ENCODE data around the gene DNAJC5. TPM values are rescaled to one million over a fixed set of nuclear protein-coding genes. Genes with fewer than 3 reads are reported as not detected.
"Not testable (repeated sequence)": the region's sequence is repeated elsewhere in the genome, so short reads cannot be mapped to it uniquely, and the experiment has no call there.

Gene DNAJC5
- total RNA-seq, 1 experiment from 2014 or later = 64.1 TPM

- no peak for DNase-seq (ENCODE audit: low read depth)
Measured at GRCh38 chr20:63967330-63968135, 72.6 kb downstream of the DNAJC5 start.

GRCh38 chr20:63968136-63968927 is 73.4 kb downstream of the DNAJC5 start:
- DNase-seq (ENCODE audit: low read depth) = no peak

- DNase-seq (ENCODE audit: low read depth) = no peak
Measured at GRCh38 chr20:63968928-63969760, 74.2 kb downstream of the DNAJC5 start.

GRCh38 chr20:63969838-63970713 is 75.2 kb downstream of the DNAJC5 start, which contains the start of gene ZNF512B:
TSS of gene ZNF512B (minus strand) at chr20:63969930. CDS start at chr20:63967950, 1,980 bp downstream.
- DNase-seq (ENCODE audit: low read depth) = peak; percentile 49

- no peak for DNase-seq (ENCODE audit: low read depth)
Measured at GRCh38 chr20:63970714-63971431, 75.9 kb downstream of the DNAJC5 start.

- not testable (repeated sequence) for DNase-seq (ENCODE audit: low read depth)
Measured at GRCh38 chr20:63971960-63972311, 77.0 kb downstream of the DNAJC5 start.

- DNase-seq (ENCODE audit: low read depth) = no peak
Measured at GRCh38 chr20:63972312-63973159, 77.6 kb downstream of the DNAJC5 start.

GRCh38 chr20:63973160-63973479 is 78.2 kb downstream of the DNAJC5 start:
- no peak for DNase-seq (ENCODE audit: low read depth)

GRCh38 chr20:63973636-63974401 is 78.9 kb downstream of the DNAJC5 start:
- DNase-seq (ENCODE audit: low read depth) = peak; percentile 76

- DNase-seq (ENCODE audit: low read depth) = no peak
Measured at GRCh38 chr20:63974402-63975200, 79.7 kb downstream of the DNAJC5 start.

- DNase-seq (ENCODE audit: low read depth) = not testable (repeated sequence)
Measured at GRCh38 chr20:63976511-63976910, 81.6 kb downstream of the DNAJC5 start.

GRCh38 chr20:63976980-63977738 is 82.2 kb downstream of the DNAJC5 start:
- DNase-seq (ENCODE audit: low read depth) = no peak

GRCh38 chr20:63977739-63978276 is 82.9 kb downstream of the DNAJC5 start:
- peak; percentile 76 for DNase-seq (ENCODE audit: low read depth)

- no peak for DNase-seq (ENCODE audit: low read depth)
Measured at GRCh38 chr20:63978319-63979228, 83.6 kb downstream of the DNAJC5 start.

- DNase-seq (ENCODE audit: low read depth) = no peak
Measured at GRCh38 chr20:63979229-63979556, 84.3 kb downstream of the DNAJC5 start.
